Colonic mucosa (tissue), 4 donors: Measurements from ENCODE around the gene ASPSCR1. TPM values are rescaled to one million over a fixed set of nuclear protein-coding genes. Genes with fewer than 3 reads are reported as not detected.

Experiments
- DNase-seq: peaks from one replicate; pipeline ENCODE4 v3.0.0-alpha.2; 2020
- H3K27ac ChIP-seq: fragments of 200-600 bp; one replicate; pipeline ENCODE4 v1.8.0; 2021
- H3K27me3 ChIP-seq: fragments of 200-600 bp; one replicate; pipeline ENCODE4 v1.8.0; 2021
- H3K36me3 ChIP-seq: fragments of 200-600 bp; one replicate; pipeline ENCODE4 v1.8.0; 2021
- H3K4me1 ChIP-seq: fragments of 200-600 bp; one replicate; pipeline ENCODE4 v1.8.0; 2021; ENCODE audit warnings: mild to moderate bottlenecking
- H3K4me3 ChIP-seq: fragments of 200-600 bp; one replicate; pipeline ENCODE4 v1.8.0; 2021
- H3K9ac ChIP-seq, 2 donors: one replicate each; pipeline ENCODE4 v1.7.0; 2013; ENCODE audit warnings: control low read depth in 2 of 2, low read depth in 2 of 2, low read length in 2 of 2
- H3K9me3 ChIP-seq: fragments of 200-600 bp; one replicate; pipeline ENCODE4 v1.8.0; 2021
- CTCF ChIP-seq: fragments of 200-600 bp; IDR thresholded peaks from one replicate; pipeline ENCODE4 v1.8.0; 2022; ENCODE audit warnings: antibody characterized with exemption, mild to moderate bottlenecking
- intact Hi-C: fragments of 100-400 bp; cut with DNase I; formaldehyde crosslinking; loops from one replicate; pipeline ENCODE4 v1.14.1; 2022
- total RNA-seq, 2 donors: library from RNA; stranded (reverse); fragmentation: NEBNext Ultra II Directional in 1 of 2; extraction: Animal tissue kit (Norgen Biotek cat#: 25700) in 1 of 2; gene quantifications; one replicate each; pipeline ENCODE4 v1.2.1, GENCODE V29; 2021
- donor health status: healthy.
- donor health status: DM: no; HTN: no; CAD: no.
- donor health status: DM: no; HTN: no; CAD: no.

Gene ASPSCR1
- total RNA-seq, 2 donors from 2014 or later = 21.7 to 43.0 TPM

GRCh38 chr17:81930142-81931125 is 47.0 kb upstream of the ASPSCR1 start:
- Histone ChIP-seq H3K9me3 (no peaks in the 10 kb centered on the region), H3K27ac (no peak overlapping the region), H3K9ac (no peak overlapping the region), H3K27me3 (peaks cover 9% of the 10 kb centered on the region), H3K4me1 (peaks cover 6% of the 10 kb centered on the region), H3K36me3 (no peaks in the 10 kb centered on the region), H3K4me3 (no peak overlapping the region)
- no peak for TF ChIP-seq CTCF
- peak; percentile 51 for DNase-seq
- intact Hi-C loops = no loop called here

GRCh38 chr17:81931189-81931556 is 46.3 kb upstream of the ASPSCR1 start:
- Histone ChIP-seq H3K4me3 (no peak overlapping the region), H3K9ac (no peak overlapping the region), H3K27me3 (peaks cover 9% of the 10 kb centered on the region), H3K36me3 (no peaks in the 10 kb centered on the region), H3K9me3 (no peaks in the 10 kb centered on the region), H3K27ac (no peak overlapping the region), H3K4me1 (peaks cover 6% of the 10 kb centered on the region)
- no peak for DNase-seq
- intact Hi-C loops = no loop called here
- no peak for TF ChIP-seq CTCF

GRCh38 chr17:81931557-81932332 is 45.7 kb upstream of the ASPSCR1 start:
- H3K4me3 ChIP-seq = no peak overlapping the region
- intact Hi-C loops = no loop called here

GRCh38 chr17:81932333-81932983 is 45.0 kb upstream of the ASPSCR1 start:
- Histone ChIP-seq H3K4me3 (no peak overlapping the region), H3K27ac (no peak overlapping the region), H3K9me3 (no peaks in the 10 kb centered on the region), H3K4me1 (peaks cover 6% of the 10 kb centered on the region), H3K36me3 (no peaks in the 10 kb centered on the region), H3K9ac (no peak overlapping the region), H3K27me3 (peaks cover 9% of the 10 kb centered on the region)
- TF ChIP-seq CTCF = no peak
- peak; percentile 18 for DNase-seq
- intact Hi-C loops = no loop called here

More at GRCh38 chr17:81931557-81932332, 45.7 kb upstream of the ASPSCR1 start:
- no peak for DNase-seq
- Histone ChIP-seq H3K27ac (no peak overlapping the region), H3K9ac (no peak overlapping the region), H3K9me3 (no peaks in the 10 kb centered on the region), H3K36me3 (no peaks in the 10 kb centered on the region), H3K27me3 (peaks cover 9% of the 10 kb centered on the region), H3K4me1 (peaks cover 6% of the 10 kb centered on the region)
- no peak for TF ChIP-seq CTCF

GRCh38 chr17:81933178-81933699 is 44.2 kb upstream of the ASPSCR1 start:
- no peaks in the 10 kb centered on the region for H3K9me3 ChIP-seq
- no peak for TF ChIP-seq CTCF
- intact Hi-C loops = no loop called here
- DNase-seq = no peak
- no peak overlapping the region for H3K9ac ChIP-seq
- no peak overlapping the region for H3K27ac ChIP-seq
- peaks cover 9% of the 10 kb centered on the region for H3K27me3 ChIP-seq
- H3K36me3 ChIP-seq = no peaks in the 10 kb centered on the region
- H3K4me3 ChIP-seq = no peak overlapping the region
- peaks cover 7% of the 10 kb centered on the region for H3K4me1 ChIP-seq
